Iris pigment epithelial cell (primary cell): ENCODE data around the gene TXNIP.
A peak's percentile ranks its signal among the peaks of the same experiment; 100 is the strongest.
"Not testable (repeated sequence)": the region's sequence is repeated elsewhere in the genome, so short reads cannot be mapped to it uniquely, and the experiment has no call there.

Source experiments
- DNase-seq: peaks from one replicate; pipeline ENCODE4 v3.0.0-alpha.2; 2011; ENCODE audit warnings: low read depth

The TXNIP gene, protein sequence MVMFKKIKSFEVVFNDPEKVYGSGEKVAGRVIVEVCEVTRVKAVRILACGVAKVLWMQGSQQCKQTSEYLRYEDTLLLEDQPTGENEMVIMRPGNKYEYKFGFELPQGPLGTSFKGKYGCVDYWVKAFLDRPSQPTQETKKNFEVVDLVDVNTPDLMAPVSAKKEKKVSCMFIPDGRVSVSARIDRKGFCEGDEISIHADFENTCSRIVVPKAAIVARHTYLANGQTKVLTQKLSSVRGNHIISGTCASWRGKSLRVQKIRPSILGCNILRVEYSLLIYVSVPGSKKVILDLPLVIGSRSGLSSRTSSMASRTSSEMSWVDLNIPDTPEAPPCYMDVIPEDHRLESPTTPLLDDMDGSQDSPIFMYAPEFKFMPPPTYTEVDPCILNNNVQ

GRCh38 chr1:145996433-145997015 lies at the start of gene TXNIP:
TXNIP (minus strand) TSS chr1:145996579; CDS start chr1:145996266, 313 bp downstream.
- DNase-seq = peak; percentile 99

GRCh38 chr1:146039844-146040194 lies 43.4 kb upstream of the TXNIP start:
- no peak for DNase-seq

- peak; percentile 80 for DNase-seq
Measured at GRCh38 chr1:146036965-146037646, 40.7 kb upstream of the TXNIP start.

DNA sequence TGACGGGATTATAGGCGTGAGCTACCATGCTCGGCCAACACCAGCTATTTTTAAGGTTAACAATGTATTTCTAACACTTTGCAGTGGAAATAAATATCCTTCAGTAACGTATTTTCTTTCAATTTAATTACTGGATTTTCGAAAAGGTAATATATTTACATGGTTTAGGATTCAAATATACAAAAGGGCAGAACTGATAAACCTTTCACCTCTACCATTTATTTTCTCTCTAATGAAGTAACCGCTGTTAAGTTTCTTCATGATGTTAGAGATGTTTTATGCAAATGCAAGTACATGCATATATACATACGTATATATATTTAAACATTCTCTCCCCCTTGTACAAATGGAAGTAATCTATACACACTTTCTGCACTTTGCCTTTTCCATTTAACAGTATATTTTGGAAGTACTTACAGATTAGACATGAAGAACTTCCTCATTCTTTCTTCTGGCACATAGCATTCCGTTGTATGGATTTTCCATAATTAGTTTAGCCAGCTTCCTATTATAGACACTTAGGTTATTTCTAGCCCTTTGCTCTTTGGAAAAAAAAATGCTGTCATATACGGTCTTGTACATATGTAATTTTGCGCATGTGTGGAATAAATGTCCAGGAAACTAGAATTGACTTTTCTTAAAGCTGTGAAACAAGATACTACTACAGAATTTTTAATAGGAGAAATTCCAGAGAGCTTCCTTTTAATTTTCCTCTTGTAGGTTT lies 40.0 kb upstream of the TXNIP start:
- no peak for DNase-seq

- DNase-seq = peak; percentile 30
Measured at GRCh38 chr1:146035048-146035423, 38.7 kb upstream of the TXNIP start.

DNA sequence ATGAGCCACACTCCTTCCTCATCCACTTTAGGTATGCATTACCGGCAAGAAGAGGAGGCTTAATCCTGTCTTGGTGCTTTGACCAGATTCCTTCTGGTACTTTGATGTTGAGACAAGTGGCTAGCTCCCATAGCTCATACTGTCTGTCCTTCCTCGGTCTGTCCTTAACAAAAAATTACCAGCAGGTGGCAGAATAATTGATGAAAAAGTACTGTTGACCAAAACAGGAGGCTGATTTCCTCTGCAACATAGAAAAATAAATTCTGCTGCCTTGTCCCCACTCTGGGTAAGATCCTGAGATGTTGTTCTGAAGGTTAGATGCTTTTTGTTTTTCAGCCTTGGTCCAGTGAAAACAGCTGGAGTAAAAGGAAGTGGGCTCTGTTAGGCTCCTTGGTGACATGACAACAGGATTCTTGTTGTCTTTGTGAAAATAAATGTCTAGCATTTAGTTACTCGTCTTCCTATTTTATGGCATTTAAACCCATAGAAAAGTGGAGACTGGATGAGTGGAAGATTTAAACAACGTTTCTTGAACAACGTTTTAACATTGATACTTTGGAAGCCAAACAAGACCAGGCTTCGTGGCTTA lies 36.3 kb upstream of the TXNIP start:
- peak; percentile 56 for DNase-seq

DNA sequence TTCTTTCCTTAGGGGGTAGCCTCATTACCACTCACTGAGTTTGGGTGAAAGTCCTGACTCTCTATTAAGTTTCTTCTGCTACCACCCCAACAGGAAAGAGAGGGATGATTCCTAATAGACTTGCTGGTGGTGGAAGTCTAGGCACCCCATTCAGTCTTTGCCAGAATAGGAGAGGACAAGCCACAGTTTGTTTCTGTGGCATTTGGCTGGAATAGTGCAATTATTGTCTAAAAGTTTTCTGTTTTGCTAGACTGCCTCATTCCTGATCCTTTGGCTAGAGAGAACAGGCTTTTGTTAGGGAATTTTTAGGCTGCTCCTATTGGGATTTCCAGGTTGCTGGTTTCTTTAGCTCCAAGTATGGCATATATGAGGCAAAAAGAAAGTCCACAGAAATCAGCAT lies 35.1 kb upstream of the TXNIP start:
- no peak for DNase-seq

DNA sequence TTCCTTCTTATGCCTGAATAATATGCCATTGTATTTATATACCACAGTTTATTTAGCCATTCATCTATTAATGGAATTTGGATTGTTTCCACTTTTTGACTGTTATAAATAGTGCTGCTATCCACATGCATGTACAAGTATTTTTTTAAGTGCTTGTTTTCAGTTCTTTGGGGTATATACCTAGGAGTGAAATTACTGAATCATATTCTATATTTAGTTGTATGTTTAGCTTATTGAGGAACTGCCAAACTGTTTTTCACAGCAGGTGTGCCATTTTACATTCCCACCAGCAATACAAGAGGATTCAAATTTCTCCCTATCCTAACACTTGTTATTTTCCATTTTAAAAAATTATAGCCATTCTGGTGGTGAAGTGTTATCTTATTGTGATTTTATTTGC lies 32.7 kb upstream of the TXNIP start:
- DNase-seq = no peak

GRCh38 chr1:146026650-146027049 lies 30.3 kb upstream of the TXNIP start:
- not testable (repeated sequence) for DNase-seq

- peak; percentile 31 for DNase-seq
Measured at GRCh38 chr1:146025787-146026495, 29.6 kb upstream of the TXNIP start.

DNA sequence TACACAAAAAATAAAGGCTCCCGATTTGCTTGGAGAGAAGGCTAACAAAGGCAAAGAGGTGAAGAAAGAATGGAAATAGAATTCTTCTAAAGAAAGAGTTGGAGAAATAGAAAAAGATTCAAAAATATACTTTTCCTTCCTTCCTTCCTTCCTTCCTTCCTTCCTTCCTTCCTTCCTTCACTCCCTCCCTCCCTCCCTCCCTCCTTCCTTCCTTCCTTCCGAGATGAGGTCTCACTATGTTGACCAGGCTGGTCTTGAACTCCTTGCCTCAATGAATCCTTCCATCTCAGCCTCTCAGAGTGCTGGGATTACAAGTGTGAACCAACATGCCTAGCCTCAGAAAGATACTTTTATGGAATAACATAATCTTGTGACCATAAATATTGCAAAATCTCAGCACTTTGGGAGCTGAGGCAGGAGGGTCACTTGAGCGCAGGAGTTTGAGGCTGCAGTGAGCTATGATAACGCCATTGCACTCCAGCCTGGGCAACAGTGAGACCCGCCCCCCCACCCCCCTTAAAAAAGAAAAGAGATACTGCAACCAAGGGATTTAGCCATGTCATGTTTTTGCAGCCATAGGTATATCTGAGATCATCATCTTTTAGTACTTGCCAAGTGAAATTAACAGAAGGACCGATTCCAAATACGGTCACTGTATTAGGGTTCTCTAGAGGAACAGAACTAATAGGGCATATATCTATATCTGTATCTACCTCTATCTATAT lies 26.2 kb upstream of the TXNIP start:
- no peak for DNase-seq

GRCh38 chr1:146021622-146022402 lies 25.4 kb upstream of the TXNIP start, which contains the start of gene HJV:
HJV (minus strand) TSS chr1:146021735; CDS start chr1:146020231, 1,504 bp downstream.
- DNase-seq = no peak

DNA sequence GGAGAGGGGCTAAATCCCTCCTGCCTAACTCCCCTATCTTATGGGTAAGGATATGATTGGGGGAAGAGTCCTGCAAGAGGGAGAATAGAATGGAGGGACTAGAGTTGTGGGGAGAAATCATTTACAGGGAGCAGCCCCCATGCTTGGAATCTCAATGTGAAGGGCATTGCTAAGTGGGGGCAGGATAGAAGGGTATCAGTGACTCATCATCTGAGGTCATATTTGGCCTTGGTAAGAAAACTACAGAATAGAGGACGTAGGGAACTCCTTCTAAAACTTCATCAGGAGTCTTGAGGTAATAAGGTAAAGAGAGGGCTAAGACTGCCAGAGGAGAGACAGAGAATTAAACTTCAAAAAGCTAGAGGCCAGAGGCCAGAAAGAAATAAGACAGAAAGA lies 24.7 kb upstream of the TXNIP start:
- DNase-seq = no peak

DNA sequence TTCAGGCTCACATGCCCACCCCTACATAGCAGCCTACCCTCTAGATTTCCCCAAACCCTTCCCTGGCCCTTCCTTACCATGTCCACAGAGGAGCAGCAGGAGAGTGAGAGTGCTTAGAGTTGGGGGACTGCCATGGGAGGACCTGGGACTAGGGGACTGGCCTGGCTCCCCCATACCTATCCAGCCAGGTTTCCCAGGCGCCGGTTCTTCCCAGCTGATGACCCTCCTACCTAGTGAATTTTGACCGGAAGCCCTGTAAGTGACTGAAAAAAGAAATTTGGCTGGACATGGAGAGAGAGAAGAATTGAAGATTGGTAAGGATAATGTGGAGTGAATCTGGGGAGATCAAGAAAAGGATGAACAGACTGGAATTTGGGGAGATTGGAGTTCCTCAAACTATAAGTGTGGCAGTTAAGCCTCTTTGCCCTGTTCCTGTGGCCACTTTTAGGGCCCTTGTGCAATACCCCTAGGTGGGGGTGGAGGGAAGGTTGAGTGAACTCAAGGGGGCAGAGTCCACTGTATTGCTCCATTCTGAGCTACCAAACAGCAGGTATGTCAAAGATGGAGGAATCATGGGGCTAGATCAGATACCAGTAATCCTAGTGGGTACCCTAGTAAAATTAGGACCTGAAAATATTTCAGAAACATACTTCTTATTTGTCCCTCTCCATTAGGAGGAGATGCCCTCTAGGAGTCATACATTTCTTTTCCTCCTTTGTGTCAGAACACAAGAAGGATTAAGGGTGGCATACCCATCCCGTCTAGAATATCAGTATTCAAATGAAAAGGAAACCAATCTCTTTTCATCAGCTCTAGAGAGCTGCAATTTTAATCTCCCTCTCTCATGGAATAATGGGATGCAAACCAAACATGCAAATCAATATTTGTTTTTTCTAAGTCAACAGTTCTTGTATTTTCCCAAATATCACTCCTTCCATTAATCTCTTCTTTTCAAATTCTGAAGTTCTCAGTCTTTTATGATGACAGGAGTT lies 24.0 kb upstream of the TXNIP start:
- no peak for DNase-seq

DNA sequence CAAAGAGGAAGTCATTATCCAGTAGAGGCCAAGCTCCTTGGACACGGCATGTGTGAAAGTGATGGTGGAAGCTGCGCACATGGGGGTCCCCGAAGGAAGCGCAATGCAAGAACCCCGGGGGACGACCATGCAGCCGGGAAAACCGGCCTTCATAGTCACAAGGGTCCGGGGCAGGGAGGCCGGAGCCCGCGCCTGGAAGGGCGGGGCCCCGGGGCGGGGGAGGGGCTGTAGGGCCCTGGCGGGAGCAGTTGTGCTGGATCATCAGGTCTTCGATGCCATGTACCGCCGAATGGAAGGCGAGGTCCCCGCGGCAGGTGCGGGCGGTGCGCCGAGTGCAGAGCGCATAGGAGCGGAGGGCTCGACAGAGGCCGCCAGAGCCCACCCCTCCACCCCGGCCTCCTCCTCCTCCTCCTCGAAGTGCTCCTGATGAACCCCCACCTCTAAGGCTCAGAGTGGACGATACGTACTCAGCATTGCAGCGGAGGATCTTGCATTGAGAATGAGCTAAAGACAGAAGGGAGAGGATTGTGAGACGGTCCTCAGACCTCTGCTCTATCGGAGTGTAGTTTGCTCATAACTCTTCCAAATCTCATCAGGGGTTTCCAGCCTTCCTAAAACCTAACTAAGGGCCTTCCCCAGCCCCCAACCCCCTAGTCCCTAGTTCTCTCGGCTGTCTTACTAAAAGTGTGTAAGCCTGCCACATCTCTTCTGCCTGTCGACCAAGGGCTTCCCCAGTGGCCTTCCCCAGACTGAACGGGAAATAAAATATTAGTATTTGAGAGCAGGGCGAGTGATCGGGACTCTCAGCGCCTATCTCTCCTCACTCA lies 23.1 kb upstream of the TXNIP start:
- DNase-seq = no peak

GRCh38 chr1:146016891-146017290 lies 20.5 kb upstream of the TXNIP start:
- no peak for DNase-seq

- no peak for DNase-seq
Measured at GRCh38 chr1:146013559-146013922, 17.2 kb upstream of the TXNIP start.
